BE2C (cell line): ENCODE results near the gene GNA14.
"Not testable (repeated sequence)": the region's sequence is repeated elsewhere in the genome, so short reads cannot be mapped to it uniquely, and the experiment has no call there.

ENCODE experiments used
- DNase-seq: peaks from one replicate; pipeline ENCODE4 v3.0.0-alpha.2; 2020
- H3K27me3 ChIP-seq: fragments of 250-450 bp; sonication (Bioruptor Pico); 2 replicates; pipeline ENCODE4 v1.5.1; 2020; ENCODE audit warnings: mild to moderate bottlenecking
- H3K36me3 ChIP-seq: fragments of 250-450 bp; sonication (Bioruptor Pico); 2 replicates; pipeline ENCODE4 v1.5.1; 2020; ENCODE audit warnings: mild to moderate bottlenecking
- H3K4me1 ChIP-seq: fragments of 250-450 bp; sonication (Bioruptor Pico); 2 replicates; pipeline ENCODE4 v1.5.1; 2020
- H3K4me3 ChIP-seq: 2 replicates; pipeline ENCODE4 v1.5.1; 2011; ENCODE audit warnings: low read depth, low read length
- H3K9me3 ChIP-seq: fragments of 250-450 bp; sonication (Bioruptor Pico); 2 replicates; pipeline ENCODE4 v1.5.1; 2020
- CTCF ChIP-seq: IDR thresholded peaks from 2 replicates; pipeline ENCODE4 v1.5.1; 2012; ENCODE audit warnings: mild to moderate bottlenecking, low read depth, low read length

GNA14 gene

DNA sequence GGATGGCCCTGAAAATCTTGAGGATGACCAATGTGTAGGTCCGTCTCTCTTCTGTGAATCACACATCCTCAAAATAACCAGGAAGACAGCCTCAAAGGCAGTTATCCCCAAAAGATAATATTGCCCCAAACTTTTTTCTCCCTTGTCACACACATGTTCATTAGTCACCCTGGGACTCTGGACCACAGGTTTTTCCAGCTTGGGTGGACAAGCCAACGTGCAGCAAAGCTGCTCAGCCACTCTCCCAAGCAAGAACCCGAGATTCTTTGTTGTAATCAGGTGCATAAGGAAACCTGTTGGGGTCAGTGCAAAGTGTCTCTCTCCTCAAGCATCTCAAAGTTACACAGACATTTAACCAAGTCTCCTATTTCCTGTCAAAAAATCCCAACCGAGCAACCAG, 196.6 kb downstream of the GNA14 start:
- Histone ChIP-seq H3K9me3 (no peaks in the 10 kb centered on the region), H3K27me3 (no peaks in the 10 kb centered on the region), H3K36me3 (no peaks in the 10 kb centered on the region), H3K4me1 (peaks cover 3% of the 10 kb centered on the region; the same call in 1 of the 2 replicates), H3K4me3 (no peak overlapping the region)
- DNase-seq, result no peak
- TF ChIP-seq CTCF, result no peak

DNA sequence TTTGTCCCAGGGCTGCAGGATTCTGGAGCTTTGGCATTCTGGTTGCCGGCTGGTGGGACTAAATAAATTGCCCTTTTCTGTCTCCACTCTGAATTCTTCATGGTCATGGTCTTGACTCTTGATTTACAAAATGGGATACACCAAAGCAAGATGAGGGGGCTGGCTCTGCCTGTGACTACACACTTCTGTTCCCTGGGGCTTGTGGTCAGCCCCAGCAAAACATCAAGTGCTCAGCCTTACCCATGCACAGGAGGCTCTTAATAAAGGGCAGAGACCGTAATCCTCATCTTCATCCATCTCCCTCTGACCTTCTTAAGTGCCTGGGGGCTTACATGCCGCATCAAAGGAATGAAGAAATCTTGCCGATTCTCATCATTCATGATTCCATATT, 198.0 kb downstream of the GNA14 start:
- H3K9me3 ChIP-seq, result no peaks in the 10 kb centered on the region
- no peak overlapping the region for H3K4me3 ChIP-seq
- no peaks in the 10 kb centered on the region for H3K27me3 ChIP-seq
- no peak for TF ChIP-seq CTCF
- H3K36me3 ChIP-seq, result no peaks in the 10 kb centered on the region
- peaks cover 3% of the 10 kb centered on the region; the same call in 1 of the 2 replicates for H3K4me1 ChIP-seq
- no peak for DNase-seq

DNA sequence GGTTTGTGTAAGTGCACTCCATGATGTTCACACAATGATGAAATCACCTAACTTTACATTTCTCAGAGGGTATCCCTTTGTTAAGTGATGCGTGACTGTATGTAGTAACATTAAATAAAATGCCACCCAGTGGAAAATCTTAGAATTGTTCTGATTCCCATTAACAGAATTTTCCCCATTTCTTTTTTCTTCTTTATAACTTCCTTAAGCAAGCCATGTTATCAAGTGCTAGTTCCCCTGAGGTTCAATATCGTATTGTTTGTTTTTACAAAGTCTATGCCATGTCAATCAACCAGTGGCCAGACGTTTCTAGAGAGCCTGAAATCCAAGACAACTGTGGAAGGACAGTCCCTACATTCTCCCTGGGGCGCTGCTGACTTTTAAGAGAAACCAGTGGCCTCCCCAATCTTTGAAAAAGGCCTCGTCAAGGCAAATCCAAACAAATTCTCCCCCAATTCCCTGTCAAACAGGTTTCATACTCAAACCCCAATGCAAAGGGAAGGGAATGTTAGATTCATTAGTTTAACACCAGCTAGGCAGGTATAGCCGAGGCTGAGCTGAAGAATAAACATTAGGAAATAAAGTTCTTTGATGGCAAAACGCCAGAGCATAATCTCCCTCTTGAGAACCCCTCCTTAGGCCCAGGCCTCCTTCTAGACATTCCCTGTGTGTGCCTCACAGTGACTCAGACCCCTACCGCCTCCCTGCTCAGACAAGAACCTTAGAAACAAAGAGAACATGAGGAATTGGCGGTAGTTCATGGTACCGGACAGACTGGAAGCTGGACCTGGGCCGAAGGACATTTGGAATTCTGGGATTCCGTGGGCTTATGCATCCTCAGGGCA, 198.7 kb downstream of the GNA14 start:
- H3K9me3 ChIP-seq, result no peaks in the 10 kb centered on the region
- TF ChIP-seq CTCF, result no peak; the same call in 1 of the 2 replicates
- DNase-seq, result no peak
- H3K27me3 ChIP-seq, result no peaks in the 10 kb centered on the region
- H3K4me3 ChIP-seq, result no peak overlapping the region
- no peaks in the 10 kb centered on the region for H3K36me3 ChIP-seq
- H3K4me1 ChIP-seq, result peaks cover 3% of the 10 kb centered on the region; the same call in 1 of the 2 replicates

DNA sequence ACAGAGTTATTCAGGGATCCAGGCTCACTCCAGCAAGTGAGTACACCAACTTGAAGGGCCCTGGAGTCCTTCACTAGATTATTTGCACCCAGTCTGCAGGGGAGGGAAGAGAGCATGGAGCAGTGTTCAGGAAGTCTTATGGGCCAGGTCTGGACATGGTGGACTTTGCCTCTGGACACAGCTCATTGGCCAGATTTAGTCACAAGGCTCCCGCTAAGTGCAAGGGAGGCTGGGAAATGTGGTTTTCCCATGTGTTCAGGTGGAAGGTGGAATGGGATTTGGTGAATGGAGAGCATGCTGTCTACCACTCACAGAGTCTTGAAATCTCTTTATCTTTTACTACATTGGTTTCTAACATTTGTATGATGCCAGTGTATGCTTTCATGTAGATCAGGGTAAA, 200.5 kb downstream of the GNA14 start:
- Histone ChIP-seq H3K4me3 (no peak overlapping the region), H3K27me3 (no peaks in the 10 kb centered on the region), H3K36me3 (no peaks in the 10 kb centered on the region), H3K9me3 (no peaks in the 10 kb centered on the region), H3K4me1 (peaks cover 3% of the 10 kb centered on the region; the same call in 1 of the 2 replicates)
- no peak for TF ChIP-seq CTCF
- no peak for DNase-seq

DNA sequence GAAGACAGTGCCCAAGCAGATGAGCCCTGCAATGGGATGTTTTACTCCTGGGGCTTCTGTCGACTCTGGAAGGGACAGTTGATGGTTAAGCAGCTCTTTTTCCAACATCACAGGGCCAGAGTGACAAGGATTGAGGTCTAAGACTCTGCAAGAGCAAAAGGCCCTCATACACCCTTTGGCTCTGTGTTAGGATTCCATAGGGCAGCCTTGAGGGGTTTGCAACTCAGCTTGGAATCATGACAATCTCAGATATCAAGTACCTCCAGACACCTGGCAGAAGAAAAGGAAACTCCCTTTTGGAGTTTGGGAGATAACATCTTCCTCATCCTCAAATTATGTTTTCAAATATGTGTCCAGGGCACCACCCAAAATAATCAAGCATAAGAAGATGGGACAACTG, 205.7 kb downstream of the GNA14 start:
- no peaks in the 10 kb centered on the region for H3K27me3 ChIP-seq
- no peak for TF ChIP-seq CTCF

DNA sequence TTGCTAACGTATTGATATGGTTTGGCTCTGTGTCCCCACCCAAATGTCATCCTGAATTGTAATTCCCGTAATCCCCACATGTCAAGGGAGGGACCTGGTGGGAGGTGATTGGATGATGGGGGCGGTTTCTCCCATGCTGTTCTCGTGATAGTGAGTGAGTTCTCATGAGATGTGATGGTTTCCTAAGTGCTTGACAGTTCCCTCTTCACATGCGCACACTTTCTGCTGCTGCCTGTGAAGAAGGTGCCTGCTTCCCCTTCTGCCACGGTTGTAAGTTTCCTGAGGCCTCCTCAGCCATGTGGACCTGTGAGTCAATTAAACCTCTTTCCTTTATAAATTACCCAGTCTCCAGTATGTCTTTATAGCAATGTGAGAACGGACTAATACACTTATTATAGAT, 207.0 kb downstream of the GNA14 start:
- H3K27me3 ChIP-seq, H3K9me3 ChIP-seq, H3K36me3 ChIP-seq, H3K4me1 ChIP-seq, H3K4me3 ChIP-seq, DNase-seq: not testable (repeated sequence)

More for the DNA sequence above, 205.7 kb downstream of the GNA14 start:
- no peaks in the 10 kb centered on the region for H3K36me3 ChIP-seq
- H3K4me3 ChIP-seq, result no peak overlapping the region
- H3K9me3 ChIP-seq, result no peaks in the 10 kb centered on the region
- DNase-seq, result no peak
- H3K4me1 ChIP-seq, result no peaks in the 10 kb centered on the region
